Stomach (tissue), 4 donors: ENCODE results near the gene NEURL1B.

ENCODE experiments used
- POLR2A ChIP-seq, 4 donors: fragments of 450-650 bp; IDR thresholded peaks; one replicate each; pipeline ENCODE4 v1.6.1; 2016; ENCODE audit warnings: antibody characterized with exemption in 4 of 4, control low read depth in 2 of 4, mild to moderate bottlenecking in 1 of 4, moderate library complexity in 1 of 4
- POLR2AphosphoS5 ChIP-seq, 3 donors: sonication (generic); formaldehyde crosslinking; IDR thresholded peaks; one replicate each; pipeline ENCODE4 v1.6.1; 2016; ENCODE audit warnings: antibody characterized with exemption in 3 of 3
- TF ChIP-seq, protein P1 (sequence below), 7 experiments: fragments of 450-650 bp in 4 of 7; fragments of 200-600 bp in 3 of 7; sonication (generic) in 3 of 7; IDR thresholded peaks; one replicate each; pipeline ENCODE4 v1.5.1; 2016 to 2019; ENCODE audit warnings: antibody characterized with exemption in 7 of 7, control low read depth in 2 of 7, mild to moderate bottlenecking in 1 of 7

DNA sequence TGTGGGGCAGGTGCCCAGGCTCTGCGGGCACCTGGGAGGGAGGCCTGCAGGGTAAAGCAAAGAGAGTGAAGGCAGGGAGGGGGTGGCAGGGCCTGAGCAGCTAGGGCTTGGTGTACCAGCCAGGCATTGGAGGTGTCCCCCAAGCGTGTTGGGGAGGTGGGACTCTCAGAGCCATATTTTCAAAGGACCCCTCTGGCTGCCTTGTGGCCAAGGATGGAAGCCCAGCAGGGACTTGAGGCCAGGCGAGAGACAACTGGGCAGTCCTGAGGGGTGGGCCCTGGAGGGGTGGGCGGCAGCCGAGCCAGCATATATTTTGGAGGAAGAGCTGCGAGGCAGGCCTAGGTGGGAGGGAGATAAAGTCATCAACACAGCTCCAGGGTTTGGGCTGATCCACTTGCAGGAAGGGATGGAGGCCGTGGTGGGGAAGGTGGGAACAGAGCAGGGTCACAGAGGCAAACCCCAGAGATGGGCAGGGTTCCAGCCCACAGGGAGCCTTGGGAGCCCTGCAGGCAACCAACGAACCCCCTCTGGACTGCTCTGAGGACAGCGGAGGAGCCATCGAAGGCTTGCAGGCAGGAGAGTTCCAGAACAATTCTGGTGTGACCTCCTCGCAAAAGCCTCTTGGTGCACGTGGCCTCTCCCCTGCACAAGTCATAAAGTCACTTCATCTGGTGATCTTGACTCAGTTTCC lies 94.2 kb downstream of the NEURL1B start:
- TF ChIP-seq, protein P1, sequence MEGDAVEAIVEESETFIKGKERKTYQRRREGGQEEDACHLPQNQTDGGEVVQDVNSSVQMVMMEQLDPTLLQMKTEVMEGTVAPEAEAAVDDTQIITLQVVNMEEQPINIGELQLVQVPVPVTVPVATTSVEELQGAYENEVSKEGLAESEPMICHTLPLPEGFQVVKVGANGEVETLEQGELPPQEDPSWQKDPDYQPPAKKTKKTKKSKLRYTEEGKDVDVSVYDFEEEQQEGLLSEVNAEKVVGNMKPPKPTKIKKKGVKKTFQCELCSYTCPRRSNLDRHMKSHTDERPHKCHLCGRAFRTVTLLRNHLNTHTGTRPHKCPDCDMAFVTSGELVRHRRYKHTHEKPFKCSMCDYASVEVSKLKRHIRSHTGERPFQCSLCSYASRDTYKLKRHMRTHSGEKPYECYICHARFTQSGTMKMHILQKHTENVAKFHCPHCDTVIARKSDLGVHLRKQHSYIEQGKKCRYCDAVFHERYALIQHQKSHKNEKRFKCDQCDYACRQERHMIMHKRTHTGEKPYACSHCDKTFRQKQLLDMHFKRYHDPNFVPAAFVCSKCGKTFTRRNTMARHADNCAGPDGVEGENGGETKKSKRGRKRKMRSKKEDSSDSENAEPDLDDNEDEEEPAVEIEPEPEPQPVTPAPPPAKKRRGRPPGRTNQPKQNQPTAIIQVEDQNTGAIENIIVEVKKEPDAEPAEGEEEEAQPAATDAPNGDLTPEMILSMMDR (IDR thresholded peaks at IDR 0.05): no peak
- no peak for TF ChIP-seq POLR2A (IDR thresholded peaks at IDR 0.05)
- no peak for TF ChIP-seq POLR2AphosphoS5 (IDR thresholded peaks at IDR 0.05)
